HG03565 (cell line): ENCODE data around the gene XAGE1A.
"Not testable (repeated sequence)": the region's sequence is repeated elsewhere in the genome, so short reads cannot be mapped to it uniquely, and the experiment has no call there.

Experiments used
- ATAC-seq: cut with Tn5 transposase; IDR thresholded peaks from one replicate; pipeline ENCODE4 v1.9.1; 2021; ENCODE audit warnings: mild to moderate bottlenecking, moderate library complexity; ENCODE audit not compliant: unreplicated experiment

The XAGE1A gene

GRCh38 chrX:52495545-52496418 is at the start of gene XAGE1A:
Gene XAGE1A, plus strand, starts transcription at chrX:52495808. Its CDS starts 1,554 bp downstream, at chrX:52497362.
- not testable (repeated sequence) for ATAC-seq

- ATAC-seq = not testable (repeated sequence)
Measured at GRCh38 chrX:52452031-52452430, 43.6 kb upstream of the XAGE1A start.

GRCh38 chrX:52471301-52471700 is 24.3 kb upstream of the XAGE1A start:
- not testable (repeated sequence) for ATAC-seq

GRCh38 chrX:52496419-52496772 is 788 bp downstream of the XAGE1A start:
- not testable (repeated sequence) for ATAC-seq

- ATAC-seq = not testable (repeated sequence)
Measured at GRCh38 chrX:52501362-52501761, 5.8 kb downstream of the XAGE1A start.

GRCh38 chrX:52504551-52504950 is 8.9 kb downstream of the XAGE1A start:
- no peak for ATAC-seq

GRCh38 chrX:52507331-52507730 is 11.7 kb downstream of the XAGE1A start:
- ATAC-seq = no peak

- no peak for ATAC-seq
Measured at GRCh38 chrX:52509916-52510315, 14.3 kb downstream of the XAGE1A start.

GRCh38 chrX:52511126-52511525 is 15.5 kb downstream of the XAGE1A start:
- ATAC-seq = not testable (repeated sequence)

GRCh38 chrX:52516110-52516986 is 20.7 kb downstream of the XAGE1A start:
- ATAC-seq = not testable (repeated sequence)

GRCh38 chrX:52516987-52517325 is 21.3 kb downstream of the XAGE1A start, which contains the start of gene XAGE1B:
Gene XAGE1B, minus strand, starts transcription at chrX:52517063. Its CDS starts 1,536 bp downstream, at chrX:52515527.
- not testable (repeated sequence) for ATAC-seq

GRCh38 chrX:52541051-52541450 is 45.4 kb downstream of the XAGE1A start:
- ATAC-seq = not testable (repeated sequence)

GRCh38 chrX:52542311-52542710 is 46.7 kb downstream of the XAGE1A start:
- no peak for ATAC-seq

- no peak for ATAC-seq
Measured at GRCh38 chrX:52544147-52544840, 48.7 kb downstream of the XAGE1A start.

GRCh38 chrX:52548769-52549168 is 53.2 kb downstream of the XAGE1A start:
- ATAC-seq = not testable (repeated sequence)
